Dedifferentiated amniotic fluid mesenchymal stem cell (primary cell): ENCODE measurements around the gene SHH.

Experiments used
- DNase-seq: peaks from one replicate; pipeline ENCODE4 v3.0.0-alpha.2; 2016; ENCODE audit errors: extremely low spot score

SHH gene

DNA sequence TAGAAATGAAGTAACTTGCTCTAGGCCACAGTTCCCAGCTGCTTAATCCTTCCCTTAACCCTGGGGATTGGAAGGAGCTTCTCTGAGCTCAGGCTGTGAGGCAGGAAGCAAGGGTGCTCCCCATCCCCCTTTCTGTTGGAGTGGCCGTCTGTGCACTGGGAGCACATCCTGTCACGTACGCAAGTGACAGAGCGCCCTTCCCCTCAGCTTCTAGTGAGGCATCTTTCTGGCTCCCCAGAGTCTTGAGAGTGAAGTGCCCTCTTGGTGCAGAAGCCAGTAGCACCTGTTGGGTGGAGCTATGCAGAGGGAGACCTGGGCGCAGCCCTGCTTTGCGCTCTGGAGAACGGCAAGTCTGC, 47.8 kb downstream of the SHH start:
- DNase-seq, result no peak

DNA sequence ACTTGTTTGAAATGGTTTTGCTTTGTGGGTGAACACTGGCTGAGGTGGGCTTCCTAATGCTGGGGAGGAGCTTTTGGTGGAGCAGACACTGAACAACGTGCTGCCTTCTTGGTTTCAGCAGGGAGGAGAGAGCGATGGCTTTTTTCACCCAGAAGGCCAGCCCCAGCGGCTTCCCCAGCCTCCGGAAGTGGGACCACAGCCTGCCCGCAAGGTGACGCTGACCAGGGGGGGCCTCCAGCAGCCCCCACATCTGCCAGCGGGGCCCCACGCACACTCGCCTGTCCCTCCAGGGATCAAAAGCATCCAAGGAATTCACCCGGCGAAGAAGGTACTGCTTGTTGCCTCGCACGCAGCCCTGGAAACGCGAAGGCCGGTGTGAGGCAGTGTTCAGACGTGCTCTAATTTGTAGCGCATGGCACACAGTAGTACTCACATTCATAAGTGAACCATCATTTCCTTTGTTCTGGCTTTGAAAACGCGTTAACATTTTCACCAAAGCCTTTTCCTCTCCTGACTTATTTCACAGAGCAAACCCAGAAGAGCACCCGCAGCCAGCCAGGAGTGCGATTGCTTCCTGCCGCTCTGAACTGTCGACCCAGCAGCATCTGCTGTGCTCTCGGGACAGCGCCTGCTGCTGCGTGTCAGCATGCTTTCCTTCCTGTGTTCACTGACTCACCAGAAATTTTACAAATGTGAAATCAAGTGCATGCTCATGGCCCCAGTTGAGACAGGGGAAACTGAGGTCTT, 48.4 kb downstream of the SHH start:
- no peak for DNase-seq

DNA sequence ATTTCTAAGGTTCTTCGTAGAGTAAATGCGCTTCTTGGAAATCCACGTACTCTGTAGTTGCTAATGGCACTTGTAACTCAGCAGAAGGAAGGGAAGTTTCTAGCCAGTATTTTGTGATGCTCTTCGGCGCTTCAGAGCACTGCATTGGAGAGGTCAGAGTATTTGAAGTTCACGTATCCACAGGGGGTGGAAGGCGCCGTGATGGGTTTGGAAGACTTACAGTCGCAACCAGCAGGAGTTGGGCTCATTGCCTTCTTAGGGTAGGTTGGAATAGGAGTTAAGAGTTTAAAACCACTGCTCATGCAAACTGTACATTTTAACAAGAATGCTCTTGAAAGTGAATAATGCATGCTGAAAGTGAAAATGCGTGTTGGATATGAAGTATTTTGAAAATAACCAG, 49.1 kb downstream of the SHH start:
- no peak for DNase-seq

DNA sequence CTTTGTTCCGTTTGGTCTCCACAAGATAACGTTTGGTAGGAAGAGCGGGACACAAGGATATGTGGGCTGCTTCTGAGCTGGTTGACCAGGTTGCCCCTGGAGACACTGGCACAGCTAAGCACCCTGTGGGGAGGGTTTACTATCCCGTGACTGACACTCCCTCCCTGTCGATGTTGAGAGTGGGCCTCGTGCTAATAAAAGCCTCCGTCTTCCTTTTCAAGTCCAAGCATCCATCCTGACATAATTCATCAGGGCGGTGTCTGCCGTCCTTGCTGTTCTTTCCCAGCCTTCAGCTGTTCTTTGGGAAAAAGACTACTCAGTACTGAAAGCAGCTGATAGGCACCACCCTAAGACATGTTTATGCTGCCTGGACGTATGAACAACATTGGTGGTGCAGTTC, 49.6 kb downstream of the SHH start:
- DNase-seq, result no peak

DNA sequence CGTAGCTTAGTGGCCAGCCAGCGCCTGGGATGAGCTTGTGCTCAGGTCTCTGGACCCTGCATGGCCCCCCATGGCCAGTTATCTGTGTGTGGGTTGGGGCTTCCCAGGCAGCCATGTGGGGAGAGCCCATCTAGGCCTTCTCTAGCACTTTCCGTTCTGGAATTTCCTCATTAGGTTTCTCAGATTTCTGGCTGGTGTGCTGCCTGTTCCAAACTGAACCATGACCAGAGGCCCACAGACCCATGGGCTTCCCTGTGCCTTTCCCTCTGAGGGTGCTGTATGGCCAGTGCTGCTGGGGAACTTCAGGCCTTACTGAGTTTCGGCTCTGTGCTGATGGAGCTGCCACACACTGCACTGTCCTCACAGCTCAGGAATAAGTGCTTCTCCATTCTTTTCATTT, 50.2 kb downstream of the SHH start:
- DNase-seq, result no peak

DNA sequence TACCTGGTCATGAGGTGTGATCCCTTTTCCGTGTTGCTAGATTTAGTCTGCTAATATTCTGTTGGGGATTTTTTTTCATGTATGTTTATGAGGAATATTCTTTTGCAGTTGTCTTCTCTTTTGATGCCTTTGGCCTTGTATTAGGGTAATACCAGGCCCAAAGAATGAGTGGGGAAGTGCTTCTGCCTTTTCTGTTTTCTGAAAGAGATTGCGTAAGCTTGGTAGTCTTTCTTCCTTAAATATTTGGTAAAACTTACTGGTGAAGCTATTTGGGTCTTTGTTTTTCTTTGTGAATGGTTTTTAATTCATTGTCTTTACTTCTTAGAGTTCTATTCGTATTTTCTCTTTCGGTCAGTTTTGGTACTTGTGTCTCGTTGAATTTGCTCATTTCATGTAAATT, 51.1 kb downstream of the SHH start:
- no peak for DNase-seq

DNA sequence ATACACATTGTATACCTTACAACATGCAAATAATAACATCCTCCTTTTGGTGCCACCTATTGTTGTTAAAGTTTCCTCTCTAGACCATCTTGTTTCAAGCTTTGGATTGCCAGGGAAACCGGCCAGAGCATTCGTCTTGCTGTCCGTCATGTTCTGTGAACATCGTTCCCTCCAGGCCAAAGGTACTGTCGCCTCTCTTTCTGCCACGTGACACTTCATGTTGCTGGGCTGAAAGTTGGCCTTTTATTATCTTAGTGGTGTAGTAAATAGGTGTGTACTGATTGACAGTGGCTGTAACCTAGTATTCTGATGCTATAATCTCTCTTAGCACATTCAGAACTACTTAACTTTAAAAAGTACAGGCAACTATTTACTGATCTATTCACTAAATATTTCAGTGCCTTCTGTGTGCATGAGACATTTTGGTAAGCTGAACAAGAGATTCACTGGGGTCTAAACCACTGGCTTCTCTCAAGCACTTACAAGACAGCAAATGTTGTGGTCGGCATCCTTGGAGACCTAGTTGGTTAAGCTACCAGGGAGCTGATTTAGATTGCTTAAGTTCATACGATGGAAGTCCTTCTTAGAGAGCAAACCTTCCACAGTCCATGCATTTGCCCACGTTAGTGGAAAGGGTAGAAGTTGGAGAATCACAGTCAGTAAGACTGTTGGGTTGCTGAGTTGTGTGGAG, 52.4 kb downstream of the SHH start:
- no peak for DNase-seq

DNA sequence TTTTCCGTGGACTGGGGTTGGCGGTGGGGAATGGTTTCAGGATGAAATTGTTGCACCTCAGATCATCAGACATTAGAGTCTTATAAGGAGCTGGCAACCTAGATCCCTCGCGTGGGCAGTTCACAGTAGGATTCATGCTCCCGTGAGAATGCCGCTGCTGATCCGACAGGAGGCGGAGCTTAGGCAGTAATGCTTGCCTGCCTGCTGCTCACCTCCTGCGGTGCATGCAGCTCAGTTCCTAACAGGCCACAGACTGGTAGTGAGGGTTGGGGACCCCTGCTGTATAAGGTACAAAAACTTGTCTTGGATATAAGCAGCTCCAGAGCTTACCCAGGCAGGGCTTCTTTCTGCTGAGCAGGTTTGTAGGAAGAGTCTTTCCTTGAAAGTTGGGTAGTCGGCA, 53.9 kb downstream of the SHH start:
- no peak for DNase-seq

DNA sequence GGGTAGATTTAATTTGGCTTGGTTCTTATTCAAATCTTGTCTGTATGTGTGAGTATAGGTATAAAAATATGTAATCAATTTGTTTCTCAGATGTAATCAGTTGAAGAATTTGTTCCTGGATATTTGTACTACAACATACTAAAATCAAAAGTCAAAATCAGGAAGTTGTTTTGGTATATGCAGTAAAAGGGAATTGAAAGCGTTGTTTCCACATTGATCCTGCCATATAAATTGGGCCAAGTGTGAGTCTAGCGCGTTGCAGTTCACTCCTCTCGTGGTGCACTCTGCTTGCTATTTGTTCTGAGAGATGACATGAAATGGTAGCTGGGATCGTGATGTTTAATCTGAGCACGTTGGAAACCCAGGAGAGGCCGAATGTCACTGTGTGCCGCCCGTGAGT, 55.9 kb downstream of the SHH start:
- no peak for DNase-seq

DNA sequence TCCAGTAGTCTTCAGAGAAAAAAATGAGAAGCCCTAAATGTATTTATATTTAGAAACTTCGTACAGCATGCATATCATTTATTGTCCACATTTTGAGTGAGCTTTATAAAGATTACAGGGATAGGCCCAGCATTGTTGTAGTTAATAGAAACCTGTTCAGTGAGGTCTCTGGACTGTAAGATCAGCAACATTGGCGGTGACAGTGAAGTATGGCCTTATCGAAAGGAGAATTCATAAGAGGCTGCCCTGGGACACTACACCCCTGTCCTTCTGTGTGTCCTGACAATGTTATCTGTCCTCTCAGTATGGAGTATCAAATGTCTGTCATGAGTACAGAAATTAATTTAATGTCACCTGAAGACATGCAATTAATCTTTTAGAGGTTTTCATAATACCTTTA, 57.2 kb downstream of the SHH start:
- DNase-seq, result no peak

DNA sequence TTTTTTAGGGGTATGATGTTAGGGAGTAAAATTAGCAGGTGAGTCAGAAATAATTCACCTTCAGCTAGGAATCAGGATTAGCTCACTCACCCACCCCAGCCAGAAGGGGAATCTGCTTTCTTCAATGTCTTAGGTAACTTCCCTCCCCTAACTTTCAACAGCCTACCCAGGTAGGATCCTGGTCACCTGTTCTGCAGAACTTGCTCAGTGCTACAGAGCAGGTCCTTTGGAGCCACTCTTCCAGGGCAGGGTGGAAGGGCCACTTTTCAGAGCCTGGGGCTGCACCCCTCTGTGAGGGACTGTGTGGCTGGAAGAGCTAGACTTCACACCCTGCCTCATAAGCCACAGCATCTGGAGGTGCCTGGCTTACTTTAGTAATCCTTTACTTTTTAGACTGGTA, 58.1 kb downstream of the SHH start:
- DNase-seq, result no peak

DNA sequence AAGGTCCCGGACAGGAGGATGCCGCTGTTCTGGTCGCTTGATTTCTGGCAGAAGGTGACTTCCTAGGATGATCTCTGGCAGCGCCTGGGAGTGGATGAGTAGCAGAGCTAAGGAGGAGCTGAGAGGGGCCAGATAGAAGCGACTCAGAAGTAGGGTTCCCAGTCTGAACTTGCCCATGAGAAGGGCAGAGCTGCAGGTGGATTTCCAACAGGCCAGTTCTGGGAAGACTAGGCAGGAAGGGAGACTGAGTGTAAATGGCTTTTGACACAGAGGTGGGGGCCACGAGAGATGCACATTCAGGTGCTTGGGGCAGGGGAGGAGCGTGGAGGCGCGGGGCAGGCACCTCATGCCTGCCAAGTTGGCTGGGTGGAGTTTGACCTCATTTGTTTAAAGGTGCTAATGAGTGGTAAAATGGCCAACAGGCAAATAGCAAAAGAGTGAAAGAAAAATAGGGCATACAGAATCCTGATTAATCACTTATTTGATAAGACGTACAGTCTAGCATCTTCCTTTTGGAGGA, 58.8 kb downstream of the SHH start:
- no peak for DNase-seq

DNA sequence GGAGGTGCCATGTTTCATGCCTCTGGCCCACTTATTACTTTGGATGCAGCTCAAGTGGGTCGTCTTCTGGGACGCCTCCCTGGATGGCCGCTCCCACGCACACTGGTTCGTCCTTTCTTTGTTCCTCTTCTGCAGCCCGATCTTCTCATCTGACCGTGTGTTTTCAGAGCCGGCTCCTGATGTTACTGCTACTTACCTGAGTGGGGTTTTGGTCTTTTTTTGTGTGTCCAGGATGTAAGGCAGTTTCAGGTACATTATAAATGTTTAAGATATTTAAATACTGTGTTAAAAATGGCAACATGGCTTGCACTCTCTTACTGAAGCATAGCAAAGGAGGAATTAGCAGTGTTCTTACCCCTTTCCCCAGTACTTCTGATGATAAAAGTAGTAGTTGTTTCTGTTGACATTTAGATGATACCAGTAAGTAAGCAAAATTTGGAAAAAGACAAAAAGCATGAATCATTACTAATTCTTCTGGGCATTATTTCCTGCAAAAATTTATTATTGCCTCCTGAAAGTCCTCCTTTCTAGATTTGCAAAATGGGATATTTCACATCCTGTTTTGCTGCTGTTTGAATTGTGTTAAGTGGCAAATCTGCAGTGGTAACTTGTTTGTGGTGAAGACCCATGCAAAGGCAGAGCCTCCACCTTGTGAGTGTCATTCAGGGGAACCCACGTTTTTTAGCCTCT, 59.4 kb downstream of the SHH start:
- no peak for DNase-seq

DNA sequence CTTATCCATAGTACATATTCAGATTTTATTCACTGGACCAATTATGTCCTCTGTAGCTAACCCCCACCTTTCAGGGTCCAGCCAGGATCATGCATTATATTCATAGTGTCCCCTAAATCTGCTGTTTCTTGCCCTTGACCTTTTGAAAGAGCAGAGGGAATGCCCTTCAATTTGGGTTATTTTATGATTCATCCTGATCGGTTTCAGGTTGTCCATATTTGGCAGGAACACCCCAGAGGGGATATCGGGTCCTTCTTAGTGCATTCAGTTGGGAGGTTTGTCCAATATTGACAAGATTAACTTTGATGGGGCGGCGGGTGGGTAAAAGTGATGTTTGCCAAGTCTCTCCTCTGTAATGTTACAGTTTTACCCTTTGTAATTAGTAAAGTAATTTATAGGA, 60.9 kb downstream of the SHH start:
- no peak for DNase-seq

DNA sequence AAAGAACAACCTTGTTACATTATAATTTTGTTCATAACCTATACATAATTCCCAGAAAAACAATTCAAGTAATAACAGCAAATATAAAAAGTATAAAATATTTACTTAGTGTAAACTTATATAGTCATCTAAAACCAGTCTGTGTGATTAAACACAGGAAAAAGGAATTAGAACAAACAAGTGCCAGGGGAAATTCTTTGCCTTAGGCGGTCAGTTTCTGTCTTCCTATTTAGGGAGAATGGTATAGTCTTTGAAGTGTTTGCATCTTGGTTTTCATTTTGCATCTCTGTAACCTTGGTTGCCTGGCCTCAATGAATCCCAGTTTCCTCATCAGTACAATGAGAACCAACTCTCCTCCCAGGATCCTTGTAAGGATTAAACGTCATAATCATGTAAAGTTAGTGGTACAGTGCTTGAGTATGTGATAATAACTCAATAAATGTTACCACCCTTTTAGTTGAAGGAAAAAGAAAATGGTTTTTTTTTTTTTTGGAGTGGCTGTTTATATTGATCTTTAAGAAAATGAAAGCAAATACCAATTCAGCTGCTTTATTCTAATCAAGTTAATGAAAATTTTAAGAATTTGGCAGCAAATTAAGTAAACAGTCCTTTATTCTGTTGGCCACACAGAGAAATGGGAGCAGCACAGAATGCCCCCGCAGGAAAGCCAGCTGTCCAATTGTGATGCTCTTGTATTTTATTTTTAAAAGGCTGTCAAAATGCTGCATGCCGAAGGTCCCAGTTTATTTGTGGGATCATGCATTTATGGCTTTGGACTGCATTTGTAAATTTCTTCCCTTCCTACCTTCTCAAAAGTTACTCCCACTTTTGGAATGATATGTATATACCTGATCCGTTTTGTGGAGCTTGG, 61.8 kb downstream of the SHH start:
- no peak for DNase-seq
